Measurements from ENCODE around the gene RNU1-4.

DNA sequence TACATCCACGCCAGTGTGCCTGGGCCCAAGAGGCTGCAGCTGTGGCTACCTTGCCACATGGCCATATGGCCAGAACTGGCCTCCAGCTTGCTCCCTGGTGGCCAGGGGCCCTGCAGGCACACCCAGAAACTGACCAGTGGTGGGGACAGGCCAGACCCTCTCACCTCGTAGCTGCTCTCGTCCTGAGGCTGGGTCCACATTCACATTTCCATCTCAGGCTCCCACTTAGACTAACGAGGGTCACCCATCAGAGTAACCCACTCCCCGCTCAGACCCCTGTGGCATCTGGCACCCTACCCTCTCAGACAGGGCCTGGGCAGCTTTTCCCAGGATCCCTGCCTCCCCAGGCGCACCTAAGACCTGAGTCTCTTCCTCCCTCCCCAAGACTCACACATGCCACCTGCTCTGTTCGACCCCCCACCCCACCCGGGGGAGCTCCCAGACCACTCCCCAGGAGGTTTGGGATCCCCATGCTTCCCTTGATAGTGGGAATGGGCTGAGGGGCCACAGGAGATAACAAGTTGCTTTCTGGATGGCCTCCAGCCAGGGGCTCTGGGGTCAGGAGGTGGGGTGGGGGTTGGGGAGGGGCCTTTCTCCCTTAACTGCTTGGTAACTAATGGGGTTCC is 21.3 kb upstream of the RNU1-4 start:
- TF ChIP-seq CTCF (IDR thresholded peaks at IDR 0.05) (no peak), POLR2A (IDR thresholded peaks at IDR 0.05) (no peak)

All from body of pancreas (tissue), 4 donors.